ENCODE measurements around the gene ARHGAP4. TPM values are rescaled to one million over a fixed set of nuclear protein-coding genes. Genes with fewer than 3 reads are reported as not detected.

The ARHGAP4 gene
- total RNA-seq, 1 donor from 2014 or later, result 72.2 TPM

DNA sequence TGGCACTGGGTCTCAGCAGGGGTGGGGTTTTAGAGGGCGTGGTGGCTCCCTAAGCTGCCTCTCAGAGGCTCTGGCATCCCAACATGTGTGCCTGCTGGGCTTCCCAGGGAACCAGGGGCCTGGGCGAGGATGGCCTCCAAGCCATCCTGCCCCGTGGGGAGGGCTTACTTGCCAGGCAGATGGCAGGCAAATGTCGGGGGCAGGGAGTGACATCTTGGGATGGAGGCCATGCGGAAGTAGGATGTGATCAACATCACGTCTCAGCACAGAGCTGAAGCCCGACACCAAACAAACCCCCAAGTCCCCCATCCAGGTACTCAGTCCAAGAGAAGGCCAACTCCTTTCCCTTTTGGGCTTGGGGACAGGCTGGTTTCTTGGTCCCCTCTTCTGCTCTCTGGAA, 44.8 kb downstream of the ARHGAP4 start:
- H3K4me1 Mint-ChIP-seq (ENCODE audit: unreplicated experiment), result peaks cover 7% of the 10 kb centered on the region
- no peak for TF ChIP-seq CTCF (IDR thresholded peaks at IDR 0.05; ENCODE audit: unreplicated experiment)
- H3K27ac Mint-ChIP-seq (ENCODE audit: unreplicated experiment), result no peak overlapping the region
- H3K9me3 Mint-ChIP-seq (ENCODE audit: unreplicated experiment), result no peaks in the 10 kb centered on the region
- no peaks in the 10 kb centered on the region for H3K36me3 Mint-ChIP-seq (ENCODE audit: low read depth, unreplicated experiment)
- H3K4me3 Mint-ChIP-seq (ENCODE audit: unreplicated experiment), result no peak overlapping the region
- DNase-seq (ENCODE audit: low spot score), result no peak
- peaks cover 9% of the 10 kb centered on the region for H3K27me3 Mint-ChIP-seq (ENCODE audit: unreplicated experiment)

GRCh38 chrX:153880440-153880815, 45.6 kb downstream of the ARHGAP4 start:
- no peak for TF ChIP-seq CTCF (IDR thresholded peaks at IDR 0.05; ENCODE audit: unreplicated experiment)
- H3K36me3 Mint-ChIP-seq (ENCODE audit: low read depth, unreplicated experiment), result no peaks in the 10 kb centered on the region
- H3K27ac Mint-ChIP-seq (ENCODE audit: unreplicated experiment), result no peak overlapping the region
- no peak for DNase-seq (ENCODE audit: low spot score)
- H3K4me1 Mint-ChIP-seq (ENCODE audit: unreplicated experiment), result peaks cover 10% of the 10 kb centered on the region
- H3K9me3 Mint-ChIP-seq (ENCODE audit: unreplicated experiment), result no peaks in the 10 kb centered on the region
- no peak overlapping the region for H3K4me3 Mint-ChIP-seq (ENCODE audit: unreplicated experiment)
- peaks cover 9% of the 10 kb centered on the region for H3K27me3 Mint-ChIP-seq (ENCODE audit: unreplicated experiment)

DNA sequence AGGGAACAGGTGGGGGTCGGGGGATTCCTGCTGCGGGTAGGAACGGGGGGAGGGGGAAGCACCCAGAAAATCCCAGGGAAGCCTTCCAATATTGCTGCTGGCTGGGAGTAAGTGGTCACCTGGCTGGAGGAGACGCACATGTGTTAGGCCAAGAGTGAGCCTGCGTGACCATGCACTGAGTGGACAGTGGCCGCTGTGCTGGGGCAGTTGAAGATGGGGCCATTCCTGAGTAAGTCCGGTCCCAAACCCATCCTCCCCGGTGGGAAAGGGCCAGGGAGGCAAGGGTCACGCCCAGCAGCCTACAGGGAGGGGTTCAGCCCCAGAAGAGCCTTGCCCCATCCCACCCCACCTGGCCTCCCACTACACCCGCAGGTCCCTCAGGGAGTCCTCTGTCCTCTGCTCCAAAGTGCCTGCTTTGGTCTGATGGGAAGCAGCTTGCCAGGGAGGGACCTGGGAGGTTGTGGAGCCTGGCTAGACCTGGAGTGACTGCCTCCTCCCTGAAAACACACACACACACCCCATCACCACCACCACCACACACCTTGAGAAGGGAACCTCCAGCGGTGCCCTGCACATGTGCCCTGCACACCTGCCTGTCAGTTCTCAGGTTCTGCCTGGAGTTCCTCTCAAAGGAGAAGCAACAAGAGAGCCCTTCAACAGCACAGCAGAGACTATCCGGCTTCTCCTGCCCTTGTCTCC, 46.2 kb downstream of the ARHGAP4 start:
- no peak overlapping the region for H3K4me3 Mint-ChIP-seq (ENCODE audit: unreplicated experiment)
- DNase-seq (ENCODE audit: low spot score), result no peak
- H3K36me3 Mint-ChIP-seq (ENCODE audit: low read depth, unreplicated experiment), result no peaks in the 10 kb centered on the region
- H3K9me3 Mint-ChIP-seq (ENCODE audit: unreplicated experiment), result no peaks in the 10 kb centered on the region
- peaks cover 11% of the 10 kb centered on the region for H3K4me1 Mint-ChIP-seq (ENCODE audit: unreplicated experiment)
- H3K27ac Mint-ChIP-seq (ENCODE audit: unreplicated experiment), result no peak overlapping the region
- no peak for TF ChIP-seq CTCF (IDR thresholded peaks at IDR 0.05; ENCODE audit: unreplicated experiment)
- H3K27me3 Mint-ChIP-seq (ENCODE audit: unreplicated experiment), result peaks cover 7% of the 10 kb centered on the region

- TF ChIP-seq CTCF (IDR thresholded peaks at IDR 0.05; ENCODE audit: unreplicated experiment), result no peak
- no peaks in the 10 kb centered on the region for H3K36me3 Mint-ChIP-seq (ENCODE audit: low read depth, unreplicated experiment)
- peaks cover 6% of the 10 kb centered on the region for H3K27me3 Mint-ChIP-seq (ENCODE audit: unreplicated experiment)
- peaks cover 14% of the 10 kb centered on the region for H3K4me1 Mint-ChIP-seq (ENCODE audit: unreplicated experiment)
- DNase-seq (ENCODE audit: low spot score), result no peak
- no peak overlapping the region for H3K27ac Mint-ChIP-seq (ENCODE audit: unreplicated experiment)
- H3K4me3 Mint-ChIP-seq (ENCODE audit: unreplicated experiment), result no peak overlapping the region
- H3K9me3 Mint-ChIP-seq (ENCODE audit: unreplicated experiment), result no peaks in the 10 kb centered on the region
Measured at GRCh38 chrX:153878969-153879653, 47.0 kb downstream of the ARHGAP4 start.

- H3K27ac Mint-ChIP-seq (ENCODE audit: unreplicated experiment), result no peak overlapping the region
- no peaks in the 10 kb centered on the region for H3K36me3 Mint-ChIP-seq (ENCODE audit: low read depth, unreplicated experiment)
- H3K9me3 Mint-ChIP-seq (ENCODE audit: unreplicated experiment), result no peaks in the 10 kb centered on the region
- TF ChIP-seq CTCF (IDR thresholded peaks at IDR 0.05; ENCODE audit: unreplicated experiment), result no peak
- no peak for DNase-seq (ENCODE audit: low spot score)
- H3K4me1 Mint-ChIP-seq (ENCODE audit: unreplicated experiment), result peaks cover 14% of the 10 kb centered on the region
- H3K4me3 Mint-ChIP-seq (ENCODE audit: unreplicated experiment), result no peak overlapping the region
- peaks cover 6% of the 10 kb centered on the region for H3K27me3 Mint-ChIP-seq (ENCODE audit: unreplicated experiment)
Measured at GRCh38 chrX:153878345-153878744, 47.7 kb downstream of the ARHGAP4 start.
